GM18502 (cell line): Measurements from ENCODE around the gene FLNC.

Experiments used
- ATAC-seq: cut with Tn5 transposase; IDR thresholded peaks from one replicate; pipeline ENCODE4 v1.9.1; 2021; ENCODE audit warnings: mild to moderate bottlenecking; ENCODE audit not compliant: unreplicated experiment, poor library complexity

Gene FLNC

GRCh38 chr7:128801667-128802418 lies 28.4 kb upstream of the FLNC start:
- no peak for ATAC-seq

- no peak for ATAC-seq
These were observed 25.7 kb upstream of the FLNC start for GRCh38 chr7:128804484-128804883.

- ATAC-seq = no peak
These were observed 25.0 kb upstream of the FLNC start for GRCh38 chr7:128805225-128805624.

GRCh38 chr7:128807191-128807590 lies 23.0 kb upstream of the FLNC start:
- ATAC-seq = no peak

GRCh38 chr7:128809363-128809762 lies 20.8 kb upstream of the FLNC start:
- no peak for ATAC-seq

- no peak for ATAC-seq
These were observed 19.7 kb upstream of the FLNC start for GRCh38 chr7:128810473-128810872.

GRCh38 chr7:128810997-128811396 lies 19.2 kb upstream of the FLNC start:
- no peak for ATAC-seq

GRCh38 chr7:128811631-128812430 lies 18.4 kb upstream of the FLNC start:
- ATAC-seq = no peak

GRCh38 chr7:128812514-128813168 lies 17.6 kb upstream of the FLNC start:
- no peak for ATAC-seq

GRCh38 chr7:128814499-128814898 lies 15.7 kb upstream of the FLNC start:
- ATAC-seq = no peak

- no peak for ATAC-seq
These were observed 14.8 kb upstream of the FLNC start for GRCh38 chr7:128815289-128815942.

GRCh38 chr7:128818694-128819093 lies 11.5 kb upstream of the FLNC start:
- ATAC-seq = no peak

- no peak for ATAC-seq
These were observed 8.5 kb upstream of the FLNC start for GRCh38 chr7:128821724-128822123.

GRCh38 chr7:128826512-128826911 lies 3.7 kb upstream of the FLNC start:
- no peak for ATAC-seq

- no peak for ATAC-seq
These were observed 3.3 kb upstream of the FLNC start for GRCh38 chr7:128826916-128827247.

GRCh38 chr7:128827248-128827958 lies 2.8 kb upstream of the FLNC start:
- no peak for ATAC-seq

GRCh38 chr7:128827971-128828711 lies 2.1 kb upstream of the FLNC start:
- ATAC-seq = no peak

- no peak for ATAC-seq
These were observed 627 bp upstream of the FLNC start for GRCh38 chr7:128829391-128830166.
